ENCODE results near the gene LIN7B. TPM values are rescaled to one million over a fixed set of nuclear protein-coding genes. Genes with fewer than 3 reads are reported as not detected.

The LIN7B gene
- total and polyA plus RNA-seq, 9 of the 15 experiments (the other 6 are each of a cell fraction or from before 2014, with no cell fraction given), result 0.89 to 15.7 (median 4.0) TPM

DNA sequence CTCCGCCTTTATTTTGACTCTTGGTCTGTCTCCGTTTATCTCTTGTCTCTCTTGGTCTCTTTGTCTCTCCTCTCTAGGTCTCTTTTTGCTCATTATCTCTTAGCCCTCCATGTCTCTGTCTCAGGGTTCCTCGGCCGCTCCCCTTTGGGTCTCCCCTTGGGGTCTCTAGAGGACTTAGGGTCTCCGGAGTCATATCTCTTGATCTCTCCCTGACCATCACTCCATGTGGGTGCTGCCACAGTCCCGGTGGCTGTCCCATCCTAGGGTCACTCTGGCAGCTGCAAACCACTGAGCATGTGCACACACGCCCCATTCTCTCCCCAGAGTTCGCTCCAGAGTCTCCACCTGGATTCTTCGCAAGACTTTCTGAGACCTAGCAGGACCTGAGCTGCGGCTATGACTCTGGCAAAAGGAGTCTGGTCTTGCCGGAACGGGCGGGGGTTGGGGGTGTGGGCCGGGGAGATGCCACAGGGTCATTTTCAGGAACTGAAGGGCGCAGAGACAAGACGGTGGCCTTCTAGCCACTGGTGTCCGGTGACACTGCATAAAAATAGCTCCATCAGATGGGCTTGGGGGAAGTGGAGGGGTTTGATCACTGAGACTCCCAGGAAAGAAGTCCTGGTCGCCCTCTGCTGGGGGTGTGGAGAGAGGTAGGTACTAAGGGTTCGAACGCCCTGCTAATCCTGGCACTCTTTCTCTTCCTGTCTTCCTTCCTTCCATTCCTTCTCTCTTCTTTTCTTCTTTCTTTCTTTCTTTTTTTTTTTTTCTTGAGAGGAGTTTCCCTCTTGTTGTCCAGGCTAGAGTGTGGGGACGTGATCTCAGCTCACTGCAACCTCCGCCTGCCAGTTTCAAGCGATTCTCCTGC is 40.4 kb upstream of the LIN7B start (continued):
- TF ChIP-seq ZBTB12 (CRISPR knock-in tag; IDR thresholded peaks at IDR 0.05) (no peak), CBX3 (IDR thresholded peaks at IDR 0.05; ENCODE audit: borderline replicate concordance in 1 of 2, low read length in 2 of 2) (peak in 1 of 2 experiments; percentile 14; a peak in 1 of 3 replicates), SRF (CRISPR knock-in tag; IDR thresholded peaks at IDR 0.05) (no peak), TCF3 (CRISPR knock-in tag; IDR thresholded peaks at IDR 0.05) (0 out of 2 replicates have a peak, but pooled peaks have one; percentile 13), MECOM (CRISPR knock-in tag; IDR thresholded peaks at IDR 0.05) (no peak), IRF1 (CRISPR knock-in tag; IDR thresholded peaks at IDR 0.05; ENCODE audit: borderline replicate concordance) (no peak), TARDBP (IDR thresholded peaks at IDR 0.05) (no peak), NFXL1 (CRISPR knock-in tag; IDR thresholded peaks at IDR 0.05) (no peak), GATA2 (CRISPR knock-in tag; IDR thresholded peaks at IDR 0.05) (no peak), TGIF2 (CRISPR knock-in tag; IDR thresholded peaks at IDR 0.05) (no peak), HNRNPUL1 (IDR thresholded peaks at IDR 0.05; ENCODE audit: low read length) (no peak), SMARCA4 (IDR thresholded peaks at IDR 0.05) (peak; percentile 30; the same call in 1 of the 2 replicates), ZNF197 (CRISPR knock-in tag; IDR thresholded peaks at IDR 0.05; ENCODE audit: low read depth) (no peak), ELF2 (CRISPR knock-in tag; IDR thresholded peaks at IDR 0.05) (no peak), RBM17 (IDR thresholded peaks at IDR 0.05; ENCODE audit: borderline replicate concordance, low read depth, low read length) (no peak), ZEB2 (IDR thresholded peaks at IDR 0.05) (no peak), SUPT5H (IDR thresholded peaks at IDR 0.05) (0 out of 2 replicates have a peak, but pooled peaks have one; percentile 27), HDAC2 (IDR thresholded peaks at IDR 0.05) (no peak), ZNF639 (CRISPR knock-in tag; conservative IDR thresholded peaks at IDR 0.05 in 1 of 2, IDR thresholded peaks at IDR 0.05 in 1 of 2) (no peak), ZNF282 (CRISPR knock-in tag; IDR thresholded peaks at IDR 0.05) (no peak), HES1 (IDR thresholded peaks at IDR 0.05; ENCODE audit: low read depth) (no peak)
- TF ChIP-seq, protein P1, sequence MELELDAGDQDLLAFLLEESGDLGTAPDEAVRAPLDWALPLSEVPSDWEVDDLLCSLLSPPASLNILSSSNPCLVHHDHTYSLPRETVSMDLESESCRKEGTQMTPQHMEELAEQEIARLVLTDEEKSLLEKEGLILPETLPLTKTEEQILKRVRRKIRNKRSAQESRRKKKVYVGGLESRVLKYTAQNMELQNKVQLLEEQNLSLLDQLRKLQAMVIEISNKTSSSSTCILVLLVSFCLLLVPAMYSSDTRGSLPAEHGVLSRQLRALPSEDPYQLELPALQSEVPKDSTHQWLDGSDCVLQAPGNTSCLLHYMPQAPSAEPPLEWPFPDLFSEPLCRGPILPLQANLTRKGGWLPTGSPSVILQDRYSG (tag; conservative IDR thresholded peaks at IDR 0.05; ENCODE audit: low read depth), result no peak
